GM18909 (cell line): Measurements from ENCODE around the gene COPB1.

Source experiments
- ATAC-seq: cut with Tn5 transposase; IDR thresholded peaks from one replicate; pipeline ENCODE4 v1.9.1; 2021; ENCODE audit warnings: mild to moderate bottlenecking; ENCODE audit not compliant: unreplicated experiment, poor library complexity

Gene COPB1

GRCh38 chr11:14444441-14445189 lies 55.0 kb downstream of the COPB1 start:
- no peak for ATAC-seq

GRCh38 chr11:14443638-14444037 lies 56.0 kb downstream of the COPB1 start:
- no peak for ATAC-seq

- ATAC-seq = no peak
These were observed 63.7 kb downstream of the COPB1 start for GRCh38 chr11:14435717-14436512.

DNA sequence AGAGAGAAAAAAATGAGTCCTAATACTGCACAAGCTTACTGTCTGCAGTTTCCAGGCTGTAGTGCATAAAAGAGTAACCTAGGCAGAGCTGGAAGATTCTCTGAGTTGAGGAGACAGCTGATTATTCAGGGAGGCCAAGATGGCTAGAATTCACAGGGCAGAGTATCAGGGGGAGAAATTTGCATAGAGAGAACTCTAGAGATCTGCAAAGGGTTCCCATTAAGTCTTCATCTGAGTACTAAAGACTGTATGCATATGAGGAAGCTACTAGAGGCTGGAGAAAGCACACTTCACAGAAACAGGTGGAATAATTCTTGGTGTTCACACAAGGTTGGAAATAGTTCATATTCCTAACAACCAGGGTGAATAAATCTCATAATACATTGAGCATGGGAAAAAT lies 74.0 kb downstream of the COPB1 start:
- ATAC-seq = no peak

- no peak for ATAC-seq
These were observed 75.5 kb downstream of the COPB1 start for GRCh38 chr11:14424096-14424495.

DNA sequence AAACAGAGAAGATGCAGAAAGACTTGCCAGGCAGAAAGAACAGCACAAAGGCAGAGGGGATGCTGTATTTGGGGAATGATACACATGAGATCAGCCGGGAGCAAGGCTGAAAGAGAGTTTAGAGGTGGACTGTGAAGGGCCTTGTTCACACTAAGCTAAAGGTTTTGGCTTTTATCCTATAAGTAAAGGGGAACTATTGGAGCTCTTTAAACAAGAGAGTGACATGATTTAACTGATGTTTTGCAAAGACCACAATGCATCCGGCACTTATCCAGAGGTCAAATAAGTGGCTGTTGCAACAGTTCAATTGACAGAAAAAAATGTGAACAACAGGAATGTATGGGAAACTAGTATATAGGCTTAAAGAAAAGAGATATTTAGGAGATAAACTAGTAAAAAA lies 76.0 kb downstream of the COPB1 start:
- no peak for ATAC-seq

- ATAC-seq = no peak
These were observed 76.8 kb downstream of the COPB1 start for GRCh38 chr11:14422814-14423182.

DNA sequence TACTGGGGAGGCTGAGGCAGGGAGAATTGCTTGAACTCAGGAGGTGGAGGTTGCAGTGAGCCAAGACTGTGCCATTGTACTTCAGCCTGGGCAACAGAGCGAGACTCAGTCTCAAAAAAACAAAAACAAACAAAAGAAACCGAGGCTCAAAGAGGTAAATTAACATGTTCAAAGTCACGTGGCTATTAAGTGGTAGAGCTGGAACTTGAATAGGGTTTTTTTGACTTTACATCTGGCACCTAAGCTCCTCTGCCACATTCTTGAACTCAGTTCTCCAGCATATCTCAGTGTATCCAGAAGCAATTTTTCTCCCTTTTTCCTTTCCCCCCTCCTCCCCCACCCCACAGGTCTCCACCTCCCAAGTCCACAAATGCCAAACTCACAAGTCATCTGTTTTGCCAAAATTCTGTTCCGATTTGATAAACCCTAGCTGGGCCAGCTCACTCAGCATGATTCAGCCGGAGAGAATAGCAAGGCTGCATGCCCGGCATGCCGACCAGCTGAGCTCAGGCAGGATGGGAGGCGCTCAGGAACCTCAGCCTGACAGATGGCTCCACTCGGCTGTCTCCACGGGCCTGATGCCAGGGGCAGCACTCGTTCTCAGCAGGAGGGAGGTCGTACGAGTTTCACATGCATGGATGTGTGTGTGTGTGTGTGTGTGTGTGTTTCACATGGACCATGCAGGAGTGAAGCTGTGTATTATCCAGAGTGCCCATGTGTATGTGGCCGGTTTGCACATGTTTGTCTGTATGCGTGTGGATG lies 77.4 kb downstream of the COPB1 start:
- no peak for ATAC-seq

GRCh38 chr11:14420223-14420622 lies 79.4 kb downstream of the COPB1 start:
- no peak for ATAC-seq

GRCh38 chr11:14418801-14419417 lies 80.7 kb downstream of the COPB1 start:
- ATAC-seq = no peak

DNA sequence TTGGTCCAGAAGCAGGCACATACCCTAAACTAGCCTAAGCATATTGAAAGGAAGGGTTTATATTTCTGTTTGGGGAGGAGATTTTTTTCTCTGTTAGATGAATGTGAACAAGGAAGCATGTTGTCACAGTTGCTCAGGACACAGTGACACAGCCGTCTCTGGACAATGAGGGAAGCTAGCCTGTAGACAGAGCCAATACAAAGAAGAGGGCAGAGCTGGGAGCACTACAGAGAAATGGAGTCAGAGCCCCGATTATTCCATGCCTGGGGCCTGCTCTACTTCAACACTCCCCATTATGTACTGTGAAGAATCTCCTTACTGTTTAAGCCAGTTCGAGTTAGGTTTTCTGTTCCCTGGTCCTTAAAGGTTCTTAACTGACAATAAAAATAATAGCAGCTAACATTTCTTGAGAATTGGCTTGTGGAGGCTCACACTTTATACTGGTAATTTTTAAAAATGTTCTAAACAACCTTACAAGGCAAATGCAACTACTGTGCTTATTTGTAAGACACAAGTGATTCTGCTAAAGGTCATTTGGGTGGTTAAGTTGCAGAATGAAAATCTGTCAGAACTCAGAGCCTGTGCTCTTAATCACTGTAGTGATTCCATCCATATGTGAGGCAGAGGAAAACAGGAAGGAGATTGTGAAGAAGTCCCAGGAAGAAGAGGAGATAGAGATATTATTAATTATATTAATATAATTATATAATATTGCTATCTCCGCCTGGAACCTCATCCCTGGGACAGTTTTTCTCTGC lies 81.8 kb downstream of the COPB1 start:
- no peak for ATAC-seq

DNA sequence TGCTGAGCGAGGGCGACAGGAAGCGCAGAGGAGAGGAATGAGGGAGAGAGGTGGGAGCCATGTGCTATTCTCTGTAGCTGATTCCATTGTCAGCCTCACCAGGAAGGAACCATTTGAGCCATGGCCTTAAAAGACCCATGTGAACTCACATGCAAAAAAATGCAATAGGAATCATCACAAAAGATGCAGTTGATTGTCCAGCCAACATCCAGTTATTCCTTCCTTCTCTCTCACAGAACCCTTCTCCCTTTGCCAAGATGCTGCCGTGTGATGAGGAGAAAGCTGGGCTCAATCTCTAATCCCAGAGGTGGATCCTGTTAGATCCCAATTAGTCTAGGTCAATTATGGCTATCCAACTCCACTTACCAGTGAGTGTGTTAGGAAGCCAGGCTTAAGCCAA lies 82.4 kb downstream of the COPB1 start:
- no peak for ATAC-seq

DNA sequence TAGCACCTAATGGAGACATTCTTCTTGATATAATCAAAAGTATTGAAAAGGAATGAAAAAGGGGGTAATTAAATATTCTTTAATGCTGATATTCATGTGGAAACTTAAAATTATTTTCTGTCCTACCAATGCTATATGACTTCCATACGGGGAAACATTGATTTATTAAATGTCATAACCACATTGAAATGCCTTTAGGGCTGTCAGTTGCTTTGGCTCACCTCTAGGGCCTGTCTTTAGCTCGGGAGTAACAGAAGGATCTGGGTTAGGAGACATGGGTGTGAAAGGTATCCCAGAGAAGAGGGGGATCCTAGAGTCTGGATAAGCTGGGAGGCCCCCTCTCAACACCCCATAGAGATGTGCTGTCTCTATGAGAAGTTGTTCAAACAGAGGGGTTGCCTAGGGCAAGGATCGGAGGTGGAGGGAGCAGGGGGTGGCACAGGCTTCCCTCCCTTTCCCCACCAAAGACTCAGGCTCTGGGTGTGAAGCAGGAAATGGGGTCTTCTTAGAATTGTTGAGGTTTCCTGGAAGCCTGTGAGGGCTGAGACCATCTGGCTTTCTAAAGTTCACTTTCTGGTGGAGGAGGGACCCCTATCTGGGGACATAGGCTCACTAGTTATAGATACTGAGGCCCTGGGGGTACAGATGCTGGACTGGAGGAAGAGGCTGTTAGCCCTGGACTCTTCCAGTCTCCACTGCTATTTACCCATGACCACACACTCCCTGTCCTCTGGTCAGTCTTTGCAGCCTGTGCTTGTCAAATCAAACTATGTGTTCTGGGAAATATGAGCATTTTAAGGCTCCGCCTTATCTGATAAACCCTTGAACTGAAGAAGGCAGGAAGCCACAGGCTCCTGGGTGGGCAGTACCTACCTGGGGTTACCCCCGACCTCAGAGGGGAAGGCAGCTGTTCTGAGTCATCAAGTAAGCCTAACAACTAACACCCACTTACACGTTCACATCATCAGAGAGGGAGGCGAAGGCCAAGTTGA lies 84.8 kb downstream of the COPB1 start:
- peak; percentile 69 for ATAC-seq

DNA sequence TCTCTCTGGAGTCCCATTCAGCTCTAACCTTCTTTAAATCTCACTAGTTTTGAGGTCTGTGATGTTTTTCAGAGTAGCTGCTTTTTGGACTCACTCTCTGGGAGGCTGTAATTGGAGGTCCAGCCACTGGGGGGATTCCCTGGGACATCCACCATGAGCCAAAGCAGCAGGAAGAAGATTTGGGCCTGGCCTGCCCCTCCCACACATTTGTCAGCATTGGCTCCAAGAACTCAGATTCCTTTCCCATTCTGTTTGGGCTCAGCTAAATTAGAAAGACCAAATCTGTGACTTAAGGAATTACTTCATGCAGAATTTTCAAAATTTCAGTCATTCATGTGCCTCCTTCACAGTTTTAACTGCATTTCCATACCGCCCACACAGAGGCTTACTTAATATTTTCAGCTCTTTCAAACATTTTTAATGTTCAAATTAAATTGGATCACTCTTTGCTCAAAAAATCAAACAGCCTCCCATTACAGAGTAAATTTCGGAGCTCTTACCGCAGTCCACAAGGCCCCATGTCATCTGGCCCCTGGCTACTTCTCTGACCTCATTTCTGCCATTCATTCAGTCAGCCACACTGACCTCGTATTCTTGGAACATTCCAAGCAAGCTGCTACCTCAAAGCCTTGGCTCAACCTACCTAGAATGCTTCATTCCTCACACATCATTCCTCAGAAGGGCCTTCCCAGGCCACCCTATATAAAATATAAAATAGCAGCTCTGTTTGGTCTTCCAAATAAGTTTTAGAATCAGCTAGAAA lies 86.1 kb downstream of the COPB1 start:
- ATAC-seq = no peak

- no peak for ATAC-seq
These were observed 87.8 kb downstream of the COPB1 start for GRCh38 chr11:14411818-14412217.

DNA sequence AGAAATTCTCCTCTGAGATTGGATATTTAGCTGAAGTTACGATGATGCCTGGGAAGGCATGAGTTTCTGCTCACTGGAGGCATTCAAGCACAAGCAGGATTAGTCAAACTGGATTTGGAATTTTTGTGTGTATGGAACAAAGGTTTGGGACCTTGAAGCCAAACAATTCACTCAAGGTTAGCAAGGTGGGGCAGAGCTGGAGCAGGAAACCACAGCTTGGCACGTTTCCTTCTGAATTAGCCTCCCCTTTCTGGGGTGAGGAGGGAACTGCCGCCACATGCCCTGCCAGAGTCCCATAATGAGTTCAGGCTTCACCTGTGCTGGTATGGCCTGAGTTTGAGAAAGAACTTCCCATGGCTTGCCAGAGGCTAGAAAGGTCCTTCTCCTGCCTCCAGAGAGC lies 89.7 kb downstream of the COPB1 start:
- ATAC-seq = no peak

DNA sequence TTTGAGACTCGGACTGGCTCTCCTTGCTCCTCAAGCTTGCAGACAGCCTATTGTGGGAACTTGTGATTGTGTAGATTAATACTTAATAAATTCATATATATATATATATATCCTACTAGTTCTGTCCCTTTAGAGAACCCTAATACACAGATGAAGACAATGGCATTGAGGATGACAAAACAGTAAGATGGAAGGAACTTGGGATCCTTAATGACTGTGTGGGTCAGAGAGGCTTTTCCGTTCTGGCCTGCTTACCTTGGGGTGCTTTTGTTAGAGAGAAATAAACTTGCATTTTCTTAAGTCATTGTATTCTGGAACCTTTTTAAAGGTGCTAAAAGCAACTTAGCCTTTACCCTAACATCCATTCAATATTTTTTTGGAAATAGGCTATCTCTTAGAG lies 91.0 kb downstream of the COPB1 start:
- no peak for ATAC-seq
